Measurements from ENCODE around the gene DDX50.
A peak's percentile ranks its signal among the peaks of the same experiment; 100 is the strongest.
"Not testable (repeated sequence)": the region's sequence is repeated elsewhere in the genome, so short reads cannot be mapped to it uniquely, and the experiment has no call there.

Gene DDX50, protein sequence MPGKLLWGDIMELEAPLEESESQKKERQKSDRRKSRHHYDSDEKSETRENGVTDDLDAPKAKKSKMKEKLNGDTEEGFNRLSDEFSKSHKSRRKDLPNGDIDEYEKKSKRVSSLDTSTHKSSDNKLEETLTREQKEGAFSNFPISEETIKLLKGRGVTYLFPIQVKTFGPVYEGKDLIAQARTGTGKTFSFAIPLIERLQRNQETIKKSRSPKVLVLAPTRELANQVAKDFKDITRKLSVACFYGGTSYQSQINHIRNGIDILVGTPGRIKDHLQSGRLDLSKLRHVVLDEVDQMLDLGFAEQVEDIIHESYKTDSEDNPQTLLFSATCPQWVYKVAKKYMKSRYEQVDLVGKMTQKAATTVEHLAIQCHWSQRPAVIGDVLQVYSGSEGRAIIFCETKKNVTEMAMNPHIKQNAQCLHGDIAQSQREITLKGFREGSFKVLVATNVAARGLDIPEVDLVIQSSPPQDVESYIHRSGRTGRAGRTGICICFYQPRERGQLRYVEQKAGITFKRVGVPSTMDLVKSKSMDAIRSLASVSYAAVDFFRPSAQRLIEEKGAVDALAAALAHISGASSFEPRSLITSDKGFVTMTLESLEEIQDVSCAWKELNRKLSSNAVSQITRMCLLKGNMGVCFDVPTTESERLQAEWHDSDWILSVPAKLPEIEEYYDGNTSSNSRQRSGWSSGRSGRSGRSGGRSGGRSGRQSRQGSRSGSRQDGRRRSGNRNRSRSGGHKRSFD

DNA sequence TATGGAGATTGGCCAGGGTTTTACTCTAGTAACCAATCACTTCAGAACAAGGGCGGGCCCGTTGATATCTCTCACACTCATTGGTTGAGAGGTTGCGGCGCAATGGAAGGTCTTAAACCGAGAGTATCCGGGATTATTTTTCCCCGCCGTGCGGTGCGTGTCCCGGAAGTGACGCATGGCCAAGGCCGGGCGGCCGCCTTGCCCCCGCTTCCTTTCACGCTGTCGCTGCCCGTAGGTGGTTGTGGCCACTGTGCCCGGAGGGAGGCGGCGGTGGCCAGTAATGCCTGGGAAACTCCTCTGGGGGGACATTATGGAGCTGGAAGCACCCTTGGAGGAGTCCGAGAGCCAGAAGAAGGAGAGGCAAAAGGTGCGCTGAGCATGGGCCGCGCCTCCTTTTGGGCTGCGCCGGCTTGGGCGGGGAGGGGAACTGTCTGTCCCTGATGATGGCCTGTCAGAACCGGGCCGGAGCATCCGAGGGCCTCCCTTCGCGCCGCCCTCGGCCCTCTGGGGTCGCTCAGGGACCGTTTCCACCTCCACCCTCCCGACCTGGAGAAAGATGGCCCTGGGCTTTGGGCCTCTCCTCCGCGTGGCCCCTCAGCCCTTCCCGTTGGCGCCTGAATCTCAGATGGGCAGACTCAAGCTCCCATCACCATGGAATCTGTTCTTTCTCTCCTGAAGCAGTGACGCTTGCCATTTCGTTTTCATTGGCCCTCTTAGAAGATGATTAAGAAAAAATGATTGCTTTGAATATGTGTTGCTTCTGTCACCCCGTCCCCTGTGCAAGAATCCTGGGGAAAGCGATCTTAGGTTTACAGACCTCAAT is at the start of gene DDX50:
TSS of gene DDX50 (plus strand) at position 211 of the 823 bp plus-strand sequence. CDS start at position 281, 70 bp downstream.
- peak; percentile 94 for DNase-seq

DNA sequence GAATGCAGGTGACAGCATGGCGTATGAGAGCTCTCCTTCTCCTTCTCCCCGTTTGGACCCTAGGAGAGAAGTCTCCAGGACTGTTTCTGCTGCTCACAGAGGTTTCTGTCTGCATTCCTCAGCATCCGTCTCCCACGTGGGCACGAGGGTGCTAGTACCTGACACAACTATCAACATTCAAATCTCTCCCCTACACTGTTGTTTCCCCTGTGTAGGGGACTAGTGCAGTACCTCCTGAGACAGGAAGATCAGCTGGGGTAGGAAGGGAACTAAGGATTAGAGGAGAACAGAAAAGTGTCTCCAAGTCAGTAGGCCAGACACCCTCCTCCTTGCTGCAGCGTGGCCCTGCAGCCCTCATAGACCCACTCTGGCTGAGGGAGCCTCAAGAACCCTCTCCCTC is 44.8 kb upstream of the DDX50 start:
- no peak for DNase-seq

DNA sequence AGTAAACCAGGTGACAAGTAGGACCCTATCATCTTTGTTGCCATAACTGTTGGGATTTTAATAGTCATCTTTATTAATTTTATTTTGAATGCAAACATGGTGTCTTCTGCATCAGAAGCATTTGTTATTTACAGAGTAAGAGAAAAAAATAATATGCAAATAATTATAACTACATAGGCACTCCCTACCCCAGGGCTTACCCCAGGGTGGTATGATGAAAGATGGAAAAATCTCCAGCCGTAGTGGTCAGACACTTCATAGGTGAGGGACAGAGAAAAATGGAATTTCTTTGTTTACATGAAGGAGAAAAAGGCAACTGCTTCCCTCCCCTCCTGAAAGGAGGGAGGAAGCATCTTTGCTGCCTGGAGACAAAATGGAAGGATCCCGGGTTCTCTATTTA is 44.1 kb upstream of the DDX50 start:
- DNase-seq = no peak

DNA sequence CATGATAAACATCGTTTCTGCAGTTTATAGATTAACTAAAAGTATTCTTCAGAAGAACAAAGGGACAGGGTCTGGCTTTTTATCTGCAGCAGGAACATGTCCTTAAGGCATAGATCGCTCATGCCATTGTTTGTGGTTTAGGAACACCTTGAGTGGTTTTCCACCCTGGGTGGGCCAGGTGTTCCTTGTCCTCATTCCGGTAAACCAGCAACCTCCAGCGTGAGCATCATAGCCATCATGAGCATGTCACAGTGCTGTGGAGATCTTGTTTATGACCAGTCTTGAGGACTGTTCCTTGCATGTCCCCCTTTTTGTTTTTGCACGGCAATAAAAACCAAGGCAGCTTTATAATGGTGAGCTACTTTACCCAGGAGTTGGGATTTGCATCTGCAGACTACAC is 39.9 kb upstream of the DDX50 start:
- no peak for DNase-seq

DNA sequence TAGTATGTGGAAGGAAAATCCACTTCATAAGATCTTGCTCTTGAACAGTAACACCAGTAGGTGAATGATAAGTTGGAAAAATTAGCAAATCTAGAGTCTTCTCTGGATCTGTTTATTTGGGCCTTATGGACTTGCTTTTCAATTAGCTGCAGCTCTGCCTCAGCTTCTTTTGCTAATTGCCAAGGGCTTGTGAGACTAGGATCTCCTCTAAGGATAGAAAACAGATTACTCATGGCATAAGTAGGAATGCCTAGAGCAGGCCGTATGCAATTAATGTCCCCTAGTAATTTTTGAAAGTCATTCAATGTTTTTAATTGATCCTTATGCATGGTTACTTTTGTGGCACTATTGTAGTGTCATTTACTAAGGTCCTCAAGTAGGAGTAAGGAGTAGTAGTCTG is 36.5 kb upstream of the DDX50 start:
- no peak for DNase-seq

DNA sequence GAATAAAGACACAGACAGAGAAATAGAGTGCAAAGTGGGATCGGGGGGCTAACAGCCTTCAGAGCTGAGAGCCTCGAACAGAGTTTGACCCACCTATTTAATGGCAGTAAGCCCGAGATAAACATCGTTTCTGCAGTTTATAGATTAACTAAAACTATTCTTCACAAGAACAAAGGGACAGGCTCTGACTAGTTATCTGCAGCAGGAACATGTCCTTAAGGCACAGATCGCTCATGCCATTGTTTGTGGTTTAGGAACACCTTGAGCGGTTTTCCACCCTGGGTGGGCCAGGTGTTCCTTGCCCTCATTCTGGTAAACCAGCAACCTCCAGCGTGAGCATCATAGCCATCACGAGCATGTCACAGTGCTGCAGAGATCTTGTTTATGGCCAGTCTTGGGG is 32.9 kb upstream of the DDX50 start:
- not testable (repeated sequence) for DNase-seq

DNA sequence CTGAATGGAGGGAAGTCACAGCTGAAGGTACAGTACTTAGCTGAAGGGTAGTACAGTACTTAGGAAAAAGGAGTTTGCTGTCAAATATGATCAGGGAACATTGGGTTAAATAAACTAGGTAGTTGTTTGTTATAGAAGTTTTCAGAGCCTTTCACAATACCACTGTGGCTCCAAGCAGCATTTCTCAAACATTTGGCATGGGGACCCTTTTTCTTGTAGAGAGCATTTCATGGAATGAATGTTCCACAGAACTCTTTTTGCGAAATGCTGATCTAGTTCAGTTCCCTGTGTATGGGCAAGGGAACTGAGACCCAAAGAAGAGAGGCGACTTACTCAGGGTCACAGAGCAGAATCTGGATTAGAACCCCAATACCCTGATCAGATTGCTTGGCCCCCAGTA is 31.5 kb upstream of the DDX50 start:
- DNase-seq = no peak

DNA sequence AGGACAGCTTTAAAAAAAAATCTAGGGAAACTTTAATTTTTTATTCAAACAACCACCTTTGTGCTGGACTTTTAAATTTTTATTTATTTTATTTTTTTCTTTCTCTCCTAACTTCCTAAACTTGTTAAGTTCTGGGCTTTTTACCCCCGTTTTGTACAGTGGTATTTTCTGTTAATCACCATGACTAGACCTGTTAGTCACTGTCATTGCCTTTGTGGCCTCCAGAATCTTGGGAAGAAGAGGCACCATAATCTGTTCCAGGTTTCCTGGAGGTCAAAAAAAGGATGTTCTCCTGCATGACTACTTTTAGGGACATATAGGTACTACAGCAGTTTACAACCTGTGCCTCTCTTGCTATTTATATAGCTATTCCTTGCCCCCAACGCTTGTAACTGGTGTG is 31.1 kb upstream of the DDX50 start:
- no peak for DNase-seq

DNA sequence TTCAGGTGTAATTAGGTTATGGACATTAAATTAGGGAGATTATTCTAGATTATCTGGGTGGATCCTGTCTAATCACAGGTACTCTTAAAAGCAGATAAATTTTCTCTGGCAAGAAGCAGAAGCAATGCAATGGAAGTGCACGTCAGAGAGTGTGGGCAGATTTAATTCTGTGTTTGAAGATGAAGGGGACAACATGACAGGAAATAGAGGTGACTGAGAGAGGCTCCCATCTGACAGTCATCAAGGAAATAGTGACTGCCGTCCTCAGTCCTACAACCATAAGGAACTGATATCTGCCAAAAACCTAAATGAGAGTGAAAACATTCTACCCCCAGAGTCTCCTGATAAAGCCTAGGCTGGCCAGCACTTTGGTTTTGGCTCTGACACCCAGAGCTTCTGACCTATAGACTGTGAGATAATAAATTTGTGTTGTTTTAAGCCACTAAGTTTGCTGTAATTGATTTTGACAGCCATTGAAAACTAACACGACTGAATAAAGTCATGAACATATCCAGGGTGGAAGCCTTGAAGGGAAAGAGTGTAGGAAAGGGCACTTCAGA is 30.5 kb upstream of the DDX50 start:
- no peak for DNase-seq

DNA sequence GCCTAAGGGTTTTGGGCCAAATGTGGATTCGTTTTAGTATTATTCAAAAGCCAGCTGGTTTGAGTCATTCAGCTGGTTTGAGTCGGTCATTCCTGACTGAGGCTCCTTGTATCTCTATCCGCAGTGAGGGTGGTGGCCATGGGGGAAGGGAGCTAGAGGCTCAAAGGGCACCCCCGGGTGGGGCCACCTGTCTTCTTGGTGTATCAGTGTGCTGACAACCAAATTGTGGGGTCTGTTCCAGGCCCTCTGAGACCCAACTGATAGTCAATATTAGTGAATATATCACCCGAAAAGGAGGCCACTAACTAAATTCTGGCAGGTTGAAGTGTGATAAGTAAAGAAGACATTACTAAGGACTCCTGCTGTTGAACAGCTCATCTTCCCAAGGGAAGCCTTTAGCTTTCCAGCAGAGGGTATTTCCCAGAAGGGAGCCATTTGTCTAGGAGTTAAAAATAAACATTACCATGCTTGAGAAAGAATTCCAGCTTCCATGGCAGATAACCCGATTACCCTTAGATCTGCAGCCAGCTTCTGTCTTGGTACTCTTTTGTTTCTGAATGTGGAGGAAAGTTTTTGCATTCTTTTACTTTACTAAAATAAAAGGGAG is 29.9 kb upstream of the DDX50 start:
- DNase-seq = peak; percentile 44

DNA sequence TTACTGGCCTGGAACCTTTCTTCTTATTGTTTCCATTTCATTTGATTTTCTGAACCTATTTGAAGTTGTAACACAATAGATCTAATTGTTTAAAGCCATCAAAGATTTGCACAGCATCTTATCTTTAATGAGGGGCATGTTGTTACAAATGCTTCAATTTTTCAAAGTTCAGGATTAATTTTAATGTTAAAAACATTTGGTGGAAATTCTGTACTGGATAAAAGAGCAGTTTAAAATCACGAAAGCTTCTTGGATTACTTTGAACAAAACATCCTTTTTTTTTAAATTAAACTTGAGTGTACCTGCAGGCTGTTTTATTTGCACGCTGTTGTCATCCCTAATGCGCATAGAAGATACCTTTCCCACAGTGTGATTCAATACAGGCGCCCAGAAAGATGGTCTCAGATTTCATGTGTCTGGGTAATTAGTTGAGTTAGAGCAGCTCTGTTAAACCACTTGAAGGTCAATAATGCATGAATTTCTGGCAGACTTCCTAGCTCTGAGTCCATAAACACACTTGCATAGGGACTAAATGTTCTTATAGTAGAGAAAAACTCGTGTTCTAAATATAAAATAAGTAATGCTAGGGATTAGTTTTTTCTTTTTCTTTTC is 29.3 kb upstream of the DDX50 start:
- peak; percentile 91 for DNase-seq

DNA sequence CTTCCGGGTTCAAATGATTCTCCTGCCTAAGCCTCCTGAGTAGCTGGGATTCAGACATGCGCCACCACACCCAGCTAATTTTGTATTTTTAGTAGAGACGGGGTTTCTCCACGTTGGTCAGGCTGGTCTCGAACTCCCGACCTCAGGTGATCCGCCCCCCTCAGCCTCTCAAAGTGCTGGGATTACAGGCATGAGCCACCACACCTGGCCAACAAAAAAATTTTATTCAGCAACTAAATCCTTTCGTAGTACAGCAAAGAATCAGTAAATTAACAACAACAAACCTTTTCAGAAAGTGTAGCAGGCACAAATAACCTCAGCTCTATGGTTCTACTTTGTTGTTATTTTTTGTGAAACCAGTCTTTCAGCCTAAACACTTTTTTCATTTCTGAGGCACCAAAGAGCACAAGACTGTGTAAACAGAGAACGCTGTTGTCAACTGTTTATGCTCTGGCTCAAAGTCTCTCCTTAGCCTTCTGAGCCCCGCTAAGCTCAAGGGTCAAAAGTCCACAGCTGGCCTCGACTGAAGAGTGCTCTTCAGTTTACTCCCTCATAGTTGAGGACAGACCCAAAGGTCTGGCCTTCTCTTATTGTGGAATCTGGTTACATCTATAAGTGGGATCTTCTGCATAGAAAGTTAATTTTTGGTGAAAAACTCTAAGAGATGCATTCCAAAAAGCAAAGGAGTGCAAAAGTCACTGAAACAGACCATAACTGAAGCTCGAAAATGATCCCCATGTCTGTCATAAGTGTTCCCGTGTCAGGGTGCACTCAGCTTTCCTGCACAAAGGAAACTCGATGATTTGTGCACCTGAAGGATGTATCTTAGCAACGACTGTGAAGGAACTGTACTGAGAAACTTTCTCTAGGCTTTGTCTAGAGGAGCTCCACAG is 24.6 kb upstream of the DDX50 start:
- DNase-seq = no peak

DNA sequence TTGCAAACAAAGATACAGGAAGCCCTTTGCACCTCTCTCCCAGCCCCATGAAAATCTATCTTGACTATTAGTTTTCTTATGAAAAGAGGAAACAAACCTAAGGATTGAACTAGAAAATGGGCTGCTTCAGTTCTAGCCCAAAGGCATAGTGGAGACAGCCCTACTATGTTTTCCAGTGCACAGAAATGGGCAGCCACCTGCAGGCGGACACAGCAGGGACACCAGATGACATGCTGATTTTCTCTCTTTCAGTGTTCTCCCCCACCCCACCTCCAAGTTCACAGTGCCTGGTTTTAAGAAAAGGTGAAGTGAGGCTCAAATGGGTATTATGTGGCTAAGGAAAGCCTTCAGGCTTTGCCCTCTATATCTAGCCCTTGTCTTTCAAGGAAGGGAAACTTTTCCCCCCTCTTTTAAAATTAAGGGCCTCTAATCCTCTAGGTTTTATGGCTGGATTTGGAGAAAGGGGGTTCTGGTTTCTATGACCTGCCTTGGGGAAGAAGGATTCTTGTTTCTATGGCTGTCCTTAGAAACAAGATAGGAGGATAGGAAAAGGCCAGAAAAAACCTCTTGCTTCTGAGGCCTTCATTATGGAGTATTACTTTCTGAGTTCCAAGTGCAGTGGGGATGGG is 23.5 kb upstream of the DDX50 start:
- DNase-seq = no peak

DNA sequence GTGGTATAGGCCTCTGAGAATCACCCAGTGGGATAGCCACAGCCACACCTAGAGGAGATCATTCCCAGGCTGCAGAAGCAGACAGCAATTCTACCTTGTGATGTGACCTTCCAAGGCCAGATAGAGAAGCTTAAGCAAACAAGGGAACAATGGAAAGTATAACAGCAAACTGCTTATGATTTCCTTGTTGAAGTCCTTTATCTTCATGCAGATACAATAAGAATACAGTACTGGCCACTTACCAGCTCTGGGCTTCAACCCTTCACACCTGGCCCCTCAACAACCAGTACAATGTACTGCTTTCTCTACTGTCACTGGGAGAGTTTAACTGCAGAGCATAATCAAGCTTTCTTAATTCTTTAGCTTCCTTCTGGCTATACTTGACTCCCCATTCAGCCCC is 22.6 kb upstream of the DDX50 start:
- DNase-seq = no peak

DNA sequence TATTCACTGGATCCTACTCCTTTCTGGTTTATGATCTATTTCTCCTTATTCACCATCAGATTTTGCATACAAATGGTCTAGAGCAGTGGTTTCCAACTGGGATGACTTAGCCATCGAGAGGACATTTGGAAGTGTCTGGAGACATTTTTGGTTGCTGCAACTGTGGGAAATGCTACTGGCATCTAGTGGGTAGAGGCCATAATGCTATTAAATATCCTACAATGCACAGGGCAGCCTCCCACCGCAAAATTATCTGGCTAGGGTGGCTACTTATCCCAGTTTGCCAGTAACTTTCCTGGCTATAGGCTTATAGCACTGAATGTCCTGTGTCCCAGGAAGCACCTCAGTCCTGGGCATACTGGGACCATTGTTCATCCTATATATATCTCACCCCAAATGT is 21.5 kb upstream of the DDX50 start:
- DNase-seq = no peak

DNA sequence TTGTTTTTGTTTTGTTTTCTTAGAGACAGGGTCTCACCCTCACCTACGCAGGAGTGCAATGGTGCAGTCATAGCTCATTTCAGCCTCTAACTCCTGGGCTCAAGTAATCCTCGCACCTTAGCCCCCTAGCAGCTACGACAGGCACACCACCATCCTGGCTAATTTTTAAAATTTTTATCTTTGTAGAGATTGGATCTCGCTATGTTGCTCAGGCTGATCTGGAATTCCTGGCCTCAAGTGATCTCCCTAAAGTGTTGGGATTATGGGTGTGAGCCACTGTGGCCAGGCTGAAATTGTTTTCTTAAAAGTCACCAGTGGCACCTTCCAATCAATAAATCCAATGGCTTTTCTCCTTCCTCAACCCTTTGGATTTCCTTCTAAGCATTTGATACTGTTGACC is 20.9 kb upstream of the DDX50 start:
- no peak for DNase-seq

DNA sequence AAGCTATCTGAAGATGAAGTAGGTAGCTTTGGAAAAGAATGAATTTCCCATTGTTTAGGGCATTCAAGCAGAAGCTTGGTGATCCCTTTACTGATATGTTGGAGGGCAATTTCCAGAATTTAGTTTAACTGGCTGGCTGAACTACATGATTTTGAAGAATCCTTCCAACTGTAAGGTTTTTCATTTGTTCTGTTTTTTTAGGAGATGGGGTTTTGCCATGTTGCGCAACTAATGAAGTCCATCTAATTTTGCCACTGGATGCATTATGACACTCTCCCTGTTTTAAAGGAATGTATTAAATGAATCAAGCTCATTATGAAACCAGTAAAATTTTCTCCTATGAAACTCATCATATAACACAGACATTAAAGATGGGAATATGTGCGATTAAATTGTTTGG is 6.1 kb upstream of the DDX50 start:
- no peak for DNase-seq

DNA sequence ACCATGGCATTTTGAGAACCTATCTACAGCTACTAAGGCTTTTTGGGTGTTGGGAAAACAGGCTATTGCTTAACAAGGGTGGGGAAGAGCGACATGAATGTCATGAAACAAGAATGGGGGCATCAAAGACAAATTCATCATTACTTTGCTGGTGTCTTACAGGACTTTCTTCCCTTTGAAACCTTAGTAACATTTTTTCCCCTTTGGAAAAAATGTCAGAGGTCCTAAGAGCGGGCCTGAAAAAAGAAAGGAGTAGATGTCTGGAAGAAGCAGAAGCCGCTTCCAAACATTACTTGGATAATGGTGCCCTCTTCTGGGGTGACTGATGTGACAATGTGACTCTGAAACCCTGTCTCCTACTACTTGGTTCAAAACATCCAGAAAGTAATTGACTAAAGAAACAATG is 3.8 kb upstream of the DDX50 start:
- peak; percentile 4 for DNase-seq

DNA sequence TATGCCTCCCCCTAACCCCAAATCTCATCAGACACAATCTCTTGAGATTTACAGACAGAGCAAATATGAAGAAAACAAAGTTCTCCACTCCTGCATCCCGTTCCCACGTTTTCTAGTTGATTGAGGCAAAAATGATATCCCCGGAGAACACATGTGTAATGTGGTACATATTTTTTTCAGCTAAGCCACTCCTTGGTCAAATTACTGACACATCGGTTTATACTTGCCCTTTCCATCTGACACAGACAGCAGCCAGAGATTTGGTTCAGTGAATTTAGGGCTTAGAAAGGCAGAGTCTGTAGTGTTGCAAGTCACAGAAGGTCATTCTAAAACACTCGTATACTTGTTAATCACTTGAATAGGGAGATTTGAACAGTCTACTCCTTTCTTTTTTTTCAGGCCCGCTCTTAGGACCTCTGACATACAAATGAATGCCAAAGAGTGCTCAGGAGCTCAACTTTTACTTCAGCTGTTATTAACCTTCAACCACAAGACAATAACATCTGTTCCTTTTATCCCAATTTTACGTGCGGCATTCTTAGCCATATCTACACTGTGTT is 1.8 kb upstream of the DDX50 start:
- no peak for DNase-seq

DNA sequence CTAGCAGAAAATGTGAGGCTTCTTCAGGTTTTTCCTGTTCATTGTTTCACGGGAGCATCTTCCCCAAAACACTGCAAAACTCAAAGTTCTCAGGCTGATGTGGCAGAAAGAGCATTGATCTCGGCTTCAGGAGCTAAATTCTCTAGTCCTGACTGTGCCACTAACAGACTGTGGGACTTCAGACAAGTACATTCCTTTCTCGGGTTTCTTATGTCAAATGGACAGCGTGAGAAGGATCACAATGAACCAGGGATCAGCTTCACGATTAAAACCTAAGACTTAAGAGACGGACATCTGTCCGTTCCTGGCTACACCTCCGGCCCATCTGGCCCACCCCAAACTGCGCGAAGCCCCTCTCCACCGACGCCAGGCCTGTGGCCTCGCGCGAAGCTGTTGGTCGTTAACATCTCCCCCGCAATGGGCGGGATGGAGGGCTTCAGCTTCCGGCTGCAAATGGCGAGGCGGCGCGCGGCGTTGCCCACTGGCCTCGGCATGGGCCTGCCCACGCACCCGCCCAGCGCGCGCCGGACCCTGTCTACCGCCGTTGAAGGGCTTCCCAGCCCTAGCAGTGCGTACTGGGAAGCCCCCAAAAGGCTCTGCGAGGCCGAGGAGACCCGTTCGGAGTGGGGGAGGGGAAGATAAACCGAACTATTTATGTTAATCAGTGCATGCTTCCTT is 549 bp upstream of the DDX50 start:
- no peak for DNase-seq

Measured in NCI-H446 treated with DMSO at 0.1 percent for 48 hours (cell line).